ENCODE results near the gene ZNF407.

GRCh38 chr18:74994502-74995418 lies 397.1 kb downstream of the ZNF407 start:
- no peak for TF ChIP-seq CTCF (IDR thresholded peaks at IDR 0.05)
- no peak for TF ChIP-seq POLR2A (IDR thresholded peaks at IDR 0.05)

All from testis (tissue), 2 donors.